Keratinocyte (primary cell): Measurements from ENCODE around the gene HIVEP1. TPM values are rescaled to one million over a fixed set of nuclear protein-coding genes. Genes with fewer than 3 reads are reported as not detected.

Experiments used
- DNase-seq: peaks from one replicate; pipeline ENCODE4 v3.0.0-alpha.2; 2011; ENCODE audit warnings: low read depth, missing footprints, low spot score
- FAIRE-seq: peaks from 2 replicates; lab custom pipeline; 2011; peaks lifted over from hg19 to GRCh38; lab: Jason Lieb, UNC
- H2AFZ ChIP-seq: 2 replicates; pipeline ENCODE4 v1.6.0; 2012; ENCODE audit warnings: low read length, control low read depth, inconsistent platforms; ENCODE audit not compliant: control insufficient read depth
- H3K27ac ChIP-seq: 2 replicates; pipeline ENCODE4 v1.5.1; 2011; ENCODE audit warnings: low read length; ENCODE audit not compliant: control insufficient read depth, insufficient read depth
- H3K27me3 ChIP-seq: 3 replicates; pipeline ENCODE4 v1.6.0; 2011; ENCODE audit warnings: low read length; ENCODE audit not compliant: control insufficient read depth, insufficient read depth; ENCODE audit errors: extremely low read depth
- H3K36me3 ChIP-seq, 2 experiments: 2 replicates in 1 of 2; 3 replicates in 1 of 2; pipeline ENCODE4 v1.5.1; 2011; ENCODE audit warnings: low read length in 2 of 2, mild to moderate bottlenecking in 1 of 2; ENCODE audit not compliant: control insufficient read depth in 2 of 2, insufficient read depth in 2 of 2; ENCODE audit errors: extremely low read depth in 1 of 2
- H3K4me1 ChIP-seq: 3 replicates; pipeline ENCODE4 v1.5.1; 2011; ENCODE audit warnings: low read length; ENCODE audit not compliant: control insufficient read depth, insufficient read depth; ENCODE audit errors: extremely low read depth
- H3K4me2 ChIP-seq: 3 replicates; pipeline ENCODE4 v1.6.0; 2011; ENCODE audit warnings: low read depth, low read length; ENCODE audit not compliant: control insufficient read depth, insufficient read depth; ENCODE audit errors: extremely low read depth
- H3K4me3 ChIP-seq, 3 experiments: fragments of 200-600 bp in 1 of 3; sonication (generic) in 1 of 3; 2 replicates in 2 of 3; 3 replicates in 1 of 3; pipeline ENCODE4 v1.5.1; 2011 to 2016; ENCODE audit warnings: low read length in 3 of 3, mild to moderate bottlenecking in 3 of 3, control low read depth in 2 of 3, inconsistent platforms in 1 of 3, low read depth in 1 of 3, mixed read lengths in 1 of 3, mixed run types in 1 of 3, moderate library complexity in 1 of 3; ENCODE audit not compliant: control insufficient read depth in 2 of 3, insufficient read depth in 2 of 3; ENCODE audit errors: extremely low read depth in 1 of 3
- H3K79me2 ChIP-seq: 2 replicates; pipeline ENCODE4 v1.6.0; 2012; ENCODE audit warnings: low read length; ENCODE audit not compliant: control insufficient read depth, insufficient read depth
- H3K9ac ChIP-seq: 3 replicates; pipeline ENCODE4 v1.6.0; 2011; ENCODE audit warnings: low read length; ENCODE audit not compliant: control insufficient read depth, insufficient read depth; ENCODE audit errors: extremely low read depth
- H3K9me1 ChIP-seq: 3 replicates; pipeline ENCODE4 v1.6.0; 2011; ENCODE audit warnings: low read length; ENCODE audit not compliant: control insufficient read depth, insufficient read depth; ENCODE audit errors: extremely low read depth
- H3K9me3 ChIP-seq: 2 replicates; pipeline ENCODE4 v1.5.1; 2012; ENCODE audit warnings: low read depth, low read length; ENCODE audit not compliant: control insufficient read depth
- H4K20me1 ChIP-seq: 3 replicates; pipeline ENCODE4 v1.6.0; 2011; ENCODE audit warnings: low read length; ENCODE audit not compliant: control insufficient read depth, insufficient read depth; ENCODE audit errors: extremely low read depth
- CTCF ChIP-seq, 3 experiments: IDR thresholded peaks in 1 of 3; conservative IDR thresholded peaks in 1 of 3; optimal IDR thresholded peaks in 1 of 3; 2 replicates in 2 of 3; 3 replicates in 1 of 3; pipeline versions ENCODE3 to v1.5.1; 2011; ENCODE audit warnings: low read length in 3 of 3, mild to moderate bottlenecking in 3 of 3, moderate library complexity in 2 of 3, control low read depth in 1 of 3, inconsistent platforms in 1 of 3; ENCODE audit not compliant: insufficient read depth in 2 of 3; ENCODE audit errors: extremely low read depth in 1 of 3
- EZH2 ChIP-seq: IDR thresholded peaks from one replicate; pipeline ENCODE4 v1.6.1; 2012; ENCODE audit warnings: inconsistent platforms, mild to moderate bottlenecking, low read length, moderate library complexity
- dilution Hi-C: fragments of 300-500 bp; cut with MboI; formaldehyde crosslinking; loops from one replicate; pipeline ENCODE4 v1.7.0; 2020; ENCODE audit warnings: low sequenced_read_pairs; ENCODE audit not compliant: extremely low pct_ligation_motif_present
- polyA plus RNA-seq, 5 experiments: library from polyadenylated mRNA; depleted of rRNA in 3 of 5; stranded (reverse) in 3 of 5; stranded (forward) in 1 of 5; unstranded in 1 of 5; fragments of >200 nt; gene quantifications; 1 replicate in 1 of 5; 2 replicates in 3 of 5; 3 replicates in 1 of 5; pipeline versions ENCODE4 v1.2.1 to v1.2.3, GENCODE V29; 2011 to 2012; ENCODE audit warnings: missing spikeins in 2 of 5, low read depth in 1 of 5, low replicate concordance in 1 of 5

Gene HIVEP1
- polyA plus RNA-seq, 1 donor (not counting 4 experiments of a cell fraction or from before 2014, with no cell fraction given), result 13.7 TPM

- H3K4me2 ChIP-seq, result no peak overlapping the region
- no peak overlapping the region for H3K9ac ChIP-seq
- peaks cover 7% of the 10 kb centered on the region for H3K4me1 ChIP-seq
- H3K9me3 ChIP-seq, result no peaks in the 10 kb centered on the region
- DNase-seq (no peak), FAIRE-seq (no peak)
- dilution Hi-C loops, result no loop called here
- no peaks in the 10 kb centered on the region for H3K27me3 ChIP-seq
- H3K36me3 ChIP-seq, result no peaks in the 10 kb centered on the region
- H4K20me1 ChIP-seq, result no peaks in the 10 kb centered on the region
- no peak overlapping the region for H2AFZ ChIP-seq
- TF ChIP-seq EZH2 (no peak), CTCF (optimal IDR thresholded peaks at IDR 0.05 in 1 of 3, IDR thresholded peaks at IDR 0.05 in 1 of 3, conservative IDR thresholded peaks at IDR 0.05 in 1 of 3; ENCODE audit: extremely low read depth in 1 of 3, insufficient read depth in 2 of 3, low read length in 3 of 3) (no peak)
- peaks cover 3% of the 10 kb centered on the region for H3K9me1 ChIP-seq
- no peak overlapping the region for H3K4me3 ChIP-seq
- no peak overlapping the region for H3K27ac ChIP-seq
- H3K79me2 ChIP-seq, result peaks cover 51% of the 10 kb centered on the region
These were observed 56.9 kb downstream of the HIVEP1 start for GRCh38 chr6:12068899-12069557.

- FAIRE-seq, result no peak
- no peaks in the 10 kb centered on the region for H4K20me1 ChIP-seq
- peaks cover 15% of the 10 kb centered on the region for H3K4me1 ChIP-seq
- no peak overlapping the region for H3K4me2 ChIP-seq
- no peaks in the 10 kb centered on the region for H3K36me3 ChIP-seq
- H3K9ac ChIP-seq, result no peak overlapping the region
- peaks cover 3% of the 10 kb centered on the region for H3K9me1 ChIP-seq
- dilution Hi-C loops, result no loop called here
- no peaks in the 10 kb centered on the region for H3K9me3 ChIP-seq
- H3K27ac ChIP-seq, result no peak overlapping the region
- TF ChIP-seq EZH2 (no peak), CTCF (optimal IDR thresholded peaks at IDR 0.05 in 1 of 3, IDR thresholded peaks at IDR 0.05 in 1 of 3, conservative IDR thresholded peaks at IDR 0.05 in 1 of 3; ENCODE audit: extremely low read depth in 1 of 3, insufficient read depth in 2 of 3, low read length in 3 of 3) (no peak)
- H3K4me3 ChIP-seq, result no peak overlapping the region
- H3K27me3 ChIP-seq, result no peaks in the 10 kb centered on the region
- peaks cover 44% of the 10 kb centered on the region for H3K79me2 ChIP-seq
- no peak for DNase-seq
- H2AFZ ChIP-seq, result no peak overlapping the region
These were observed 57.9 kb downstream of the HIVEP1 start for GRCh38 chr6:12069891-12070529.
